Endothelial cell (in vitro differentiated cells): ENCODE results near the gene GANC. TPM values are rescaled to one million over a fixed set of nuclear protein-coding genes. Genes with fewer than 3 reads are reported as not detected.
"Not testable (repeated sequence)": the region's sequence is repeated elsewhere in the genome, so short reads cannot be mapped to it uniquely, and the experiment has no call there.

Experiments used
- DNase-seq: peaks from one replicate; pipeline ENCODE4 v3.0.0; 2021; ENCODE audit warnings: low spot score
- H3K27ac Mint-ChIP-seq: one replicate; pipeline ENCODE4 v1.8.0; 2021; ENCODE audit warnings: mixed read lengths, inconsistent platforms; ENCODE audit not compliant: unreplicated experiment
- H3K27me3 Mint-ChIP-seq: one replicate; pipeline ENCODE4 v1.8.0; 2021; ENCODE audit warnings: mild to moderate bottlenecking, moderate library complexity, mixed read lengths, inconsistent platforms; ENCODE audit not compliant: unreplicated experiment
- H3K36me3 Mint-ChIP-seq: one replicate; pipeline ENCODE4 v1.8.0; 2021; ENCODE audit warnings: mild to moderate bottlenecking, low read depth, mixed read lengths, inconsistent platforms; ENCODE audit not compliant: unreplicated experiment
- H3K4me1 Mint-ChIP-seq: one replicate; pipeline ENCODE4 v1.8.0; 2021; ENCODE audit warnings: mild to moderate bottlenecking, mixed read lengths, inconsistent platforms; ENCODE audit not compliant: unreplicated experiment
- H3K4me3 Mint-ChIP-seq: one replicate; pipeline ENCODE4 v1.8.0; 2021; ENCODE audit warnings: mild to moderate bottlenecking, mixed read lengths, inconsistent platforms; ENCODE audit not compliant: unreplicated experiment
- H3K9me3 Mint-ChIP-seq: one replicate; pipeline ENCODE4 v1.8.0; 2021; ENCODE audit warnings: mixed read lengths, inconsistent platforms; ENCODE audit not compliant: unreplicated experiment
- total RNA-seq: library from RNA; stranded (reverse); fragmentation: NEBNext Ultra II Directional; extraction: Animal tissue kit (Norgen Biotek cat#: 25700); gene quantifications from one replicate; pipeline ENCODE4 v1.2.1, GENCODE V29; 2021; ENCODE audit not compliant: unreplicated experiment
- TF ChIP-seq, protein P1 (sequence below): fragments of 200-600 bp; sonication (generic); IDR thresholded peaks from one replicate; pipeline ENCODE4 v1.5.0; 2021; ENCODE audit warnings: antibody characterized with exemption; ENCODE audit not compliant: unreplicated experiment

GANC gene
- total RNA-seq, 1 donor from 2014 or later, result 18.7 TPM

DNA sequence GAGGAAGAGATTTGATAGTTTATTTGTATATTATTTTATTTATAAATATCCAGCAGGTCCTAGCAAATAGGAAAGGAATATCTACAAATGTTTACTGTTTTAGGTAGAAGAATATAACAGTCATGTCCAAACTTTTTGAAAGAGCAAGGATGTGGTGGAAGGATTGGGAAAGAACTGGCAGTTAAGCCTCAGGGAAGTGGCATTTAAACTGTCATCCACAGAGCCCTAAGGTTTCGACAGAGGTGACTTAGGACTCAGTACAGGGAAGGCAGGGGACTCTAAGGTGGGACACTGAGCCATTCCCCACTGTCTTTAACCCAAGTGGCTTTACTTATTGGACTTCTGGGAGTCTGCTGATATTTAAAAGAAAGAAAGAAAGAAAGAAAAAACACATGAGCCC, 12.0 kb downstream of the GANC start:
- Mint-ChIP-seq H3K27me3 (no peaks in the 10 kb centered on the region), H3K9me3 (no peaks in the 10 kb centered on the region), H3K36me3 (no peaks in the 10 kb centered on the region), H3K27ac (no peak overlapping the region), H3K4me1 (peaks cover 3% of the 10 kb centered on the region), H3K4me3 (no peak overlapping the region)
- TF ChIP-seq, protein P1, sequence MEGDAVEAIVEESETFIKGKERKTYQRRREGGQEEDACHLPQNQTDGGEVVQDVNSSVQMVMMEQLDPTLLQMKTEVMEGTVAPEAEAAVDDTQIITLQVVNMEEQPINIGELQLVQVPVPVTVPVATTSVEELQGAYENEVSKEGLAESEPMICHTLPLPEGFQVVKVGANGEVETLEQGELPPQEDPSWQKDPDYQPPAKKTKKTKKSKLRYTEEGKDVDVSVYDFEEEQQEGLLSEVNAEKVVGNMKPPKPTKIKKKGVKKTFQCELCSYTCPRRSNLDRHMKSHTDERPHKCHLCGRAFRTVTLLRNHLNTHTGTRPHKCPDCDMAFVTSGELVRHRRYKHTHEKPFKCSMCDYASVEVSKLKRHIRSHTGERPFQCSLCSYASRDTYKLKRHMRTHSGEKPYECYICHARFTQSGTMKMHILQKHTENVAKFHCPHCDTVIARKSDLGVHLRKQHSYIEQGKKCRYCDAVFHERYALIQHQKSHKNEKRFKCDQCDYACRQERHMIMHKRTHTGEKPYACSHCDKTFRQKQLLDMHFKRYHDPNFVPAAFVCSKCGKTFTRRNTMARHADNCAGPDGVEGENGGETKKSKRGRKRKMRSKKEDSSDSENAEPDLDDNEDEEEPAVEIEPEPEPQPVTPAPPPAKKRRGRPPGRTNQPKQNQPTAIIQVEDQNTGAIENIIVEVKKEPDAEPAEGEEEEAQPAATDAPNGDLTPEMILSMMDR, result no peak
- DNase-seq, result no peak

- no peaks in the 10 kb centered on the region for H3K4me1 Mint-ChIP-seq
- no peaks in the 10 kb centered on the region for H3K9me3 Mint-ChIP-seq
- H3K27me3 Mint-ChIP-seq, result no peaks in the 10 kb centered on the region
- H3K4me3 Mint-ChIP-seq, result no peak overlapping the region
- TF ChIP-seq, protein P1, result no peak
- H3K36me3 Mint-ChIP-seq, result no peaks in the 10 kb centered on the region
- no peak overlapping the region for H3K27ac Mint-ChIP-seq
- no peak for DNase-seq
Measured at GRCh38 chr15:42286445-42287029, 13.5 kb downstream of the GANC start.

DNA sequence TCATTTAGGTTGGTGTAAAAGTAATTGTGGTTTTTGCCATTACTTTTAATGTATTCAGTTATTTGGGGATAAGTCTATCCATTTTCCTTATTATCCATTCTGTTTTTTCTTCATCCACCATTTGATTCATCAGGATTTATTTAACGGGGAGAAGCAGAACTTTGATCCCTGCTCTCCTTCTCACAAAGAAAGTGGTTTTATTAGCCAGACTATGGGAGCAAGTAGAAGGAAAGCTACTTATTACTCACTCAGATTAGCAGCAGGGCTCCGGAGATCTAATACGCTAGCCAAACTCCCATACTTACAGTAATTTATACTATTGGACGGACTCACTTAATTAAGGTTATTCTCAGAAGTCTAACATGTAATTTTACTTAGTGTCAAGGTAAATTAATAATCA, 14.9 kb downstream of the GANC start:
- H3K36me3 Mint-ChIP-seq, result no peaks in the 10 kb centered on the region
- no peak for DNase-seq
- no peaks in the 10 kb centered on the region for H3K9me3 Mint-ChIP-seq
- no peak overlapping the region for H3K27ac Mint-ChIP-seq
- H3K27me3 Mint-ChIP-seq, result no peaks in the 10 kb centered on the region
- no peak overlapping the region for H3K4me3 Mint-ChIP-seq
- TF ChIP-seq, protein P1, result no peak
- no peaks in the 10 kb centered on the region for H3K4me1 Mint-ChIP-seq

GRCh38 chr15:42289166-42289565, 16.2 kb downstream of the GANC start:
- H3K4me3 Mint-ChIP-seq, result no peak overlapping the region
- H3K27me3 Mint-ChIP-seq, result no peaks in the 10 kb centered on the region

GRCh38 chr15:42301004-42301403, 28.0 kb downstream of the GANC start:
- not testable (repeated sequence) for H3K36me3 Mint-ChIP-seq, H3K9me3 Mint-ChIP-seq, DNase-seq, H3K27me3 Mint-ChIP-seq, H3K4me3 Mint-ChIP-seq, H3K4me1 Mint-ChIP-seq, H3K27ac Mint-ChIP-seq

More at GRCh38 chr15:42289166-42289565, 16.2 kb downstream of the GANC start:
- Mint-ChIP-seq H3K36me3 (no peaks in the 10 kb centered on the region), H3K4me1 (no peaks in the 10 kb centered on the region), H3K27ac (no peak overlapping the region), H3K9me3 (no peaks in the 10 kb centered on the region)
- no peak for DNase-seq
- TF ChIP-seq, protein P1, result no peak
